ENCODE data around the gene MS4A15.

DNA sequence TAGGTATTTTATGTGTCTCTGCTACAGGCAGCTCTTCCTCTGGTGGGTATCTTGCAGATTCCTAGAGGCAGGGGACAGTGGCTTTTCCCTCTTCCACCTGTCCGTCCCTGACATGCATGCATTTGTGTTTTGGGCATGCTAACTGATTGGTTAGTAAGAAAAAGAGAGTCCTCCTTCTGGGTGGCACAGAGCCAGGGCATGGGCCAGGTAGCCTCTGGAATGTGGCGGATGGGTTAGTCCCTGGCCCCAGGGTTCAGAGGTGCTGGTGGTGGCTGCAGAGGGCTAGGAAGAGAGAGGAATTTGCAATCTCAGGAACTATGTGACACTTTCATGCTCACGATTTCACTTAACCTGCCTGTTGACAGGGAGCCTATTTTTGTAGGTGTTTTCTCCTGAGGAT, 5.8 kb upstream of the MS4A15 start:
- TF ChIP-seq BHLHE40 (IDR thresholded peaks at IDR 0.05; ENCODE audit: borderline replicate concordance) (no peak), LEF1 (IDR thresholded peaks at IDR 0.05; ENCODE audit: borderline replicate concordance) (no peak), FOXM1 (IDR thresholded peaks at IDR 0.05; ENCODE audit: borderline replicate concordance) (no peak), HDGF (IDR thresholded peaks at IDR 0.05; ENCODE audit: borderline replicate concordance) (no peak), ARNT (IDR thresholded peaks at IDR 0.05) (no peak), TARDBP (IDR thresholded peaks at IDR 0.05) (no peak), SP1 (IDR thresholded peaks at IDR 0.05) (no peak), SUZ12 (IDR thresholded peaks at IDR 0.05) (no peak), L3MBTL2 (conservative IDR thresholded peaks at IDR 0.05) (no peak), ELF4 (IDR thresholded peaks at IDR 0.05) (no peak)

Measured in HEK293T (cell line).